ENCODE data around the gene UQCC2.
A peak's percentile ranks its signal among the peaks of the same experiment; 100 is the strongest.

UQCC2 gene

GRCh38 chr6:33705268-33705885 lies 6.1 kb downstream of the UQCC2 start:
- no peak for DNase-seq

GRCh38 chr6:33704215-33705066 lies 7.1 kb downstream of the UQCC2 start:
- no peak for DNase-seq

GRCh38 chr6:33702345-33702977 lies 9.0 kb downstream of the UQCC2 start:
- peak; percentile 53 for DNase-seq

- DNase-seq, result peak; percentile 75
Observed at GRCh38 chr6:33700391-33701050, 11.0 kb downstream of the UQCC2 start.

GRCh38 chr6:33699739-33700138 lies 11.8 kb downstream of the UQCC2 start:
- no peak for DNase-seq

GRCh38 chr6:33699131-33699530 lies 12.4 kb downstream of the UQCC2 start:
- no peak for DNase-seq

GRCh38 chr6:33698494-33698893 lies 13.0 kb downstream of the UQCC2 start:
- no peak for DNase-seq

GRCh38 chr6:33697845-33698244 lies 13.7 kb downstream of the UQCC2 start:
- no peak for DNase-seq

GRCh38 chr6:33696548-33697518 lies 14.7 kb downstream of the UQCC2 start:
- peak; percentile 46 for DNase-seq

GRCh38 chr6:33696076-33696475 lies 15.4 kb downstream of the UQCC2 start:
- DNase-seq, result no peak

GRCh38 chr6:33695451-33695887 lies 16.0 kb downstream of the UQCC2 start:
- DNase-seq, result no peak

- no peak for DNase-seq
Observed at GRCh38 chr6:33694977-33695376, 16.5 kb downstream of the UQCC2 start.

GRCh38 chr6:33694401-33694931 lies 17.0 kb downstream of the UQCC2 start:
- DNase-seq, result peak; percentile 69

GRCh38 chr6:33693186-33694105 lies 18.1 kb downstream of the UQCC2 start:
- no peak for DNase-seq

GRCh38 chr6:33692760-33693158 lies 18.7 kb downstream of the UQCC2 start:
- DNase-seq, result peak; percentile 74

GRCh38 chr6:33692078-33692759 lies 19.3 kb downstream of the UQCC2 start:
- no peak for DNase-seq

GRCh38 chr6:33691456-33692077 lies 19.9 kb downstream of the UQCC2 start:
- no peak for DNase-seq

GRCh38 chr6:33690766-33691165 lies 20.7 kb downstream of the UQCC2 start:
- DNase-seq, result no peak

GRCh38 chr6:33689879-33690278 lies 21.6 kb downstream of the UQCC2 start:
- DNase-seq, result no peak

- no peak for DNase-seq
Observed at GRCh38 chr6:33689148-33689494, 22.4 kb downstream of the UQCC2 start.
